K562 (cell line): ENCODE measurements around the gene FTH1. TPM values are rescaled to one million over a fixed set of nuclear protein-coding genes. Genes with fewer than 3 reads are reported as not detected.

ENCODE experiments used
- ELF4 ChIP-seq: fragments of 450-650 bp; formaldehyde crosslinking; IDR thresholded peaks from 2 replicates; pipeline ENCODE4 v1.4.0; 2022; ENCODE audit warnings: missing genetic modification characterization
- HNRNPH1 ChIP-seq: fragments of 200-400 bp; formaldehyde crosslinking; optimal IDR thresholded peaks from 2 replicates; pipeline ENCODE3; 2017; ENCODE audit warnings: low read depth, mild to moderate bottlenecking, low read length, moderate library complexity
- HSF4 ChIP-seq: fragments of 250-450 bp; sonication (Bioruptor Pico); IDR thresholded peaks from 2 replicates; pipeline ENCODE4 v2.1.2; 2022; ENCODE audit warnings: mild to moderate bottlenecking, moderate library complexity, borderline replicate concordance
- KAT2B ChIP-seq: IDR thresholded peaks from one replicate; pipeline ENCODE4 v1.6.1; 2012; ENCODE audit warnings: low read depth, mild to moderate bottlenecking, control low read depth, inconsistent platforms, low read length, moderate library complexity
- KDM4B ChIP-seq, 2 experiments: fragments of 450-650 bp in 1 of 2; sonication (generic) in 1 of 2; IDR thresholded peaks; 2 replicates each; pipeline ENCODE4 v1.6.1; 2016 to 2017; ENCODE audit warnings: borderline replicate concordance in 2 of 2, antibody characterized with exemption in 1 of 2, low read depth in 1 of 2, mild to moderate bottlenecking in 1 of 2
- MCM3 ChIP-seq: fragments of 450-650 bp; IDR thresholded peaks from 2 replicates; pipeline ENCODE4 v1.6.1; 2016
- MCM7 ChIP-seq, 2 experiments: fragments of 450-650 bp; IDR thresholded peaks; 2 replicates each; pipeline ENCODE4 v1.6.1; 2016 to 2018
- MYC ChIP-seq, 2 experiments: fragments of 250-450 bp in 1 of 2; sonication (Bioruptor Pico) in 1 of 2; IDR thresholded peaks; 2 replicates each; pipeline versions ENCODE4 v1.5.1 to v1.6.1; 2012 to 2021; ENCODE audit warnings: low read depth in 2 of 2, borderline replicate concordance in 1 of 2, improper control_type of control experiment in 1 of 2, low read length in 1 of 2, mild to moderate bottlenecking in 1 of 2, moderate library complexity in 1 of 2
- NFE2 ChIP-seq: IDR thresholded peaks from 2 replicates; pipeline ENCODE4 v1.6.1; 2014; ENCODE audit warnings: antibody characterized with exemption, low read depth
- NR3C1 ChIP-seq: sonication (generic); formaldehyde crosslinking; IDR thresholded peaks from 2 replicates; pipeline ENCODE4 v1.8.1; 2022; ENCODE audit warnings: missing genetic modification reagents
- NUFIP1 ChIP-seq: fragments of 450-650 bp; IDR thresholded peaks from 2 replicates; pipeline ENCODE4 v1.6.1; 2018; ENCODE audit not compliant: partially characterized antibody
- RFX1 ChIP-seq: fragments of 450-650 bp; IDR thresholded peaks from 2 replicates; pipeline ENCODE4 v1.6.1; 2016; ENCODE audit warnings: mild to moderate bottlenecking, moderate library complexity
- SMARCA4 ChIP-seq: fragments of 450-650 bp; IDR thresholded peaks from 2 replicates; pipeline ENCODE4 v1.6.1; 2016
- TEAD2 ChIP-seq: fragments of 450-650 bp; IDR thresholded peaks from 2 replicates; pipeline ENCODE4 v1.6.1; 2016; ENCODE audit warnings: missing genetic modification characterization, control low read depth, missing compliant biosample characterization
- XRCC4 ChIP-seq: IDR thresholded peaks from one replicate; pipeline ENCODE4 v1.6.1; 2011; ENCODE audit not compliant: insufficient read depth, insufficient read length; ENCODE audit errors: extremely low read depth
- ZBTB1 ChIP-seq: sonication (generic); formaldehyde crosslinking; IDR thresholded peaks from 2 replicates; pipeline ENCODE4 v1.8.1; 2023; ENCODE audit warnings: missing genetic modification reagents, low read depth, mild to moderate bottlenecking, borderline replicate concordance
- ZBTB8A ChIP-seq: fragments of 450-650 bp; IDR thresholded peaks from 2 replicates; pipeline ENCODE4 v1.6.1; 2018; ENCODE audit warnings: mild to moderate bottlenecking, moderate library complexity; ENCODE audit not compliant: partially characterized antibody
- ZNF140 ChIP-seq: fragments of 250-450 bp; sonication (Bioruptor Pico); IDR thresholded peaks from 2 replicates; pipeline ENCODE4 v1.8.0; 2021; ENCODE audit warnings: moderate library complexity, mild to moderate bottlenecking, inconsistent platforms
- ZNF408 ChIP-seq: fragments of 250-450 bp; sonication (Bioruptor Pico); IDR thresholded peaks from 2 replicates; pipeline ENCODE4 v1.4.0; 2020; ENCODE audit warnings: low read depth, mild to moderate bottlenecking, moderate library complexity
- polyA plus RNA-seq, 8 experiments: library from polyadenylated mRNA; depleted of rRNA in 4 of 8; stranded (reverse) in 5 of 8; unstranded in 3 of 8; fragments of >200 nt; fragmentation: Nextera tagmentation in 2 of 8; fragmentation: Illumina TruSeq in 1 of 8; extraction: Ambion mirVana in 2 of 8; extraction: Trizol in 1 of 8; gene quantifications; 2 replicates each; pipeline versions ENCODE4 v1.2.1 to v1.2.3, GENCODE V29; 2011 to 2014; ENCODE audit warnings: inconsistent platforms in 1 of 8, missing spikeins in 1 of 8
- total RNA-seq, 7 experiments: library from RNA; depleted of rRNA in 6 of 7; stranded (reverse); fragments of >200 nt in 6 of 7; fragmentation: Illumina TruSeq in 2 of 7; extraction: Trizol in 2 of 7; gene quantifications; 2 replicates each; pipeline versions ENCODE4 v1.2.1 to v1.2.3, GENCODE V29; 2011 to 2021; ENCODE audit warnings: low replicate concordance in 1 of 7
- TF ChIP-seq, protein P1 (sequence below): sonication (generic); formaldehyde crosslinking; IDR thresholded peaks from 2 replicates; pipeline ENCODE4 v1.8.1; 2023; ENCODE audit warnings: mild to moderate bottlenecking, missing genetic modification reagents
- TF ChIP-seq, protein P2 (sequence below): sonication (generic); formaldehyde crosslinking; IDR thresholded peaks from 2 replicates; pipeline ENCODE4 v1.8.0; 2023; ENCODE audit warnings: mild to moderate bottlenecking, missing genetic modification reagents
- TF ChIP-seq, protein P3 (sequence below): fragments of 250-450 bp; sonication (Bioruptor Pico); IDR thresholded peaks from 2 replicates; pipeline ENCODE4 v1.8.0; 2022; ENCODE audit warnings: inconsistent platforms, mild to moderate bottlenecking, moderate library complexity, borderline replicate concordance
- TF ChIP-seq, protein P4 (sequence below): IDR thresholded peaks from 3 replicates; pipeline ENCODE4 v1.6.1; 2011; ENCODE audit warnings: borderline replicate concordance, mild to moderate bottlenecking; ENCODE audit not compliant: insufficient read length, insufficient read depth

FTH1 gene
- total and polyA plus RNA-seq, 9 of the 15 experiments (the other 6 are each of a cell fraction or from before 2014, with no cell fraction given), result 370 to 3,146 (median 802) TPM

DNA sequence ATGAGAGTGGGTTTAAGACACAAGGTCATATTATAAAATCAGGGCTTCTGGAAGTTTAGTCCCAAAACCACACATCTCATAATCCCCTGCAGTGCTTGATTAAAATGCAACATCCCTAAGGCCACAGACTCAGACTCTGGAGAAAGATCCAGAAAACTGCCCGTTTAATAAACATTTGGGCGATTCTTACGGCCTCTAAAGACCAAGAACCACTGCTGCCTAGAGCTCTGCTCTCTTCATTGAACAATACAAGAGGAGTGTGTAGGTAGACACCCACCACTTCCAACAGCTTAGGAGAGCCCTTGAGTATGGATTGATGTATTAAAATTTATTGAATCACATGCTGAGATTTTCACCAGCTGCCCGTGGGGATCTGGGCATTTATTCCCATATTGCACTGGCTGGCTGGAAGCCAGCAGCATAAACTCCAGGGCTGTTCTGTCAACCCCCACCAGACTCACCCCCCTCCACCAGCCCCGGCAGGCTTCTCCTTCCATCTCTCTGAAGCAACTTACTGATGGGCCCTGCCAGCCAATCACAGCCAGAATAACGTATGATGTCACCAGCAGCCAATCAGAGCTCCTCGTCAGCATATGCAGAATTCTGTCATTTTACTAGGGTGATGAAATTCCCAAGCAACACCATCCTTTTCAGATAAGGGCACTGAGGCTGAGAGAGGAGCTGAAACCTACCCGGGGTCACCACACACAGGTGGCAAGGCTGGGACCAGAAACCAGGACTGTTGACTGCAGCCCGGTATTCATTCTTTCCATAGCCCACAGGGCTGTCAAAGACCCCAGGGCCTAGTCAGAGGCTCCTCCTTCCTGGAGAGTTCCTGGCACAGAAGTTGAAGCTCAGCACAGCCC lies 18.0 kb downstream of the FTH1 start (continued):
- peak; percentile 50 for TF ChIP-seq HSF4 (CRISPR knock-in tag)
- no peak for TF ChIP-seq NFE2
- TF ChIP-seq KDM4B (IDR thresholded peaks at IDR 0.05; ENCODE audit: borderline replicate concordance in 2 of 2, low read depth in 1 of 2), result no peak; a peak in 1 of 4 replicates
- TF ChIP-seq, protein P1, sequence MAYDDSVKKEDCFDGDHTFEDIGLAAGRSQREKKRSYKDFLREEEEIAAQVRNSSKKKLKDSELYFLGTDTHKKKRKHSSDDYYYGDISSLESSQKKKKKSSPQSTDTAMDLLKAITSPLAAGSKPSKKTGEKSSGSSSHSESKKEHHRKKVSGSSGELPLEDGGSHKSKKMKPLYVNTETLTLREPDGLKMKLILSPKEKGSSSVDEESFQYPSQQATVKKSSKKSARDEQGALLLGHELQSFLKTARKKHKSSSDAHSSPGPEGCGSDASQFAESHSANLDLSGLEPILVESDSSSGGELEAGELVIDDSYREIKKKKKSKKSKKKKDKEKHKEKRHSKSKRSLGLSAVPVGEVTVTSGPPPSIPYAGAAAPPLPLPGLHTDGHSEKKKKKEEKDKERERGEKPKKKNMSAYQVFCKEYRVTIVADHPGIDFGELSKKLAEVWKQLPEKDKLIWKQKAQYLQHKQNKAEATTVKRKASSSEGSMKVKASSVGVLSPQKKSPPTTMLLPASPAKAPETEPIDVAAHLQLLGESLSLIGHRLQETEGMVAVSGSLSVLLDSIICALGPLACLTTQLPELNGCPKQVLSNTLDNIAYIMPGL, result no peak
- TF ChIP-seq TEAD2, result no peak
- peak; percentile 91 for TF ChIP-seq SMARCA4
- no peak for TF ChIP-seq NR3C1 (CRISPR knock-in tag)
- no peak for TF ChIP-seq XRCC4
- TF ChIP-seq, protein P2, sequence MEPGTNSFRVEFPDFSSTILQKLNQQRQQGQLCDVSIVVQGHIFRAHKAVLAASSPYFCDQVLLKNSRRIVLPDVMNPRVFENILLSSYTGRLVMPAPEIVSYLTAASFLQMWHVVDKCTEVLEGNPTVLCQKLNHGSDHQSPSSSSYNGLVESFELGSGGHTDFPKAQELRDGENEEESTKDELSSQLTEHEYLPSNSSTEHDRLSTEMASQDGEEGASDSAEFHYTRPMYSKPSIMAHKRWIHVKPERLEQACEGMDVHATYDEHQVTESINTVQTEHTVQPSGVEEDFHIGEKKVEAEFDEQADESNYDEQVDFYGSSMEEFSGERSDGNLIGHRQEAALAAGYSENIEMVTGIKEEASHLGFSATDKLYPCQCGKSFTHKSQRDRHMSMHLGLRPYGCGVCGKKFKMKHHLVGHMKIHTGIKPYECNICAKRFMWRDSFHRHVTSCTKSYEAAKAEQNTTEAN (CRISPR knock-in tag), result no peak
- TF ChIP-seq, protein P3, sequence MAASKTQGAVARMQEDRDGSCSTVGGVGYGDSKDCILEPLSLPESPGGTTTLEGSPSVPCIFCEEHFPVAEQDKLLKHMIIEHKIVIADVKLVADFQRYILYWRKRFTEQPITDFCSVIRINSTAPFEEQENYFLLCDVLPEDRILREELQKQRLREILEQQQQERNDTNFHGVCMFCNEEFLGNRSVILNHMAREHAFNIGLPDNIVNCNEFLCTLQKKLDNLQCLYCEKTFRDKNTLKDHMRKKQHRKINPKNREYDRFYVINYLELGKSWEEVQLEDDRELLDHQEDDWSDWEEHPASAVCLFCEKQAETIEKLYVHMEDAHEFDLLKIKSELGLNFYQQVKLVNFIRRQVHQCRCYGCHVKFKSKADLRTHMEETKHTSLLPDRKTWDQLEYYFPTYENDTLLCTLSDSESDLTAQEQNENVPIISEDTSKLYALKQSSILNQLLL, result no peak
- no peak for TF ChIP-seq ZNF140 (CRISPR knock-in tag)
- TF ChIP-seq MCM3, result no peak
- TF ChIP-seq ELF4, result no peak
- TF ChIP-seq ZBTB8A, result no peak
- TF ChIP-seq RFX1, result no peak
- TF ChIP-seq NUFIP1, result no peak
- TF ChIP-seq KAT2B, result no peak
- no peak for TF ChIP-seq ZNF408 (CRISPR knock-in tag)
- TF ChIP-seq ZBTB1 (CRISPR knock-in tag), result no peak
- TF ChIP-seq, protein P4, sequence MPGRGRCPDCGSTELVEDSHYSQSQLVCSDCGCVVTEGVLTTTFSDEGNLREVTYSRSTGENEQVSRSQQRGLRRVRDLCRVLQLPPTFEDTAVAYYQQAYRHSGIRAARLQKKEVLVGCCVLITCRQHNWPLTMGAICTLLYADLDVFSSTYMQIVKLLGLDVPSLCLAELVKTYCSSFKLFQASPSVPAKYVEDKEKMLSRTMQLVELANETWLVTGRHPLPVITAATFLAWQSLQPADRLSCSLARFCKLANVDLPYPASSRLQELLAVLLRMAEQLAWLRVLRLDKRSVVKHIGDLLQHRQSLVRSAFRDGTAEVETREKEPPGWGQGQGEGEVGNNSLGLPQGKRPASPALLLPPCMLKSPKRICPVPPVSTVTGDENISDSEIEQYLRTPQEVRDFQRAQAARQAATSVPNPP, result no peak
- no peak for TF ChIP-seq HNRNPH1
- no peak for TF ChIP-seq MCM7 (IDR thresholded peaks at IDR 0.05)
- TF ChIP-seq MYC (IDR thresholded peaks at IDR 0.05; ENCODE audit: low read depth, low read length), result peak; percentile 80; the same call in 1 of the 2 replicates
- no peak for TF ChIP-seq MYC (CRISPR knock-in tag; IDR thresholded peaks at IDR 0.05; ENCODE audit: borderline replicate concordance, low read depth)
